Vagina (tissue), 2 donors: ENCODE data around the gene MLH3.

ENCODE experiments used
- POLR2AphosphoS5 ChIP-seq, 2 donors: sonication (generic); formaldehyde crosslinking; IDR thresholded peaks; one replicate each; pipeline ENCODE4 v1.9.0; 2017; ENCODE audit warnings: antibody characterized with exemption in 2 of 2, mild to moderate bottlenecking in 2 of 2, low read depth in 1 of 2; ENCODE audit not compliant: insufficient read depth in 1 of 2
- TF ChIP-seq, protein P1 (sequence below), 3 experiments: fragments of 450-650 bp in 2 of 3; fragments of 200-600 bp in 1 of 3; sonication (generic) in 1 of 3; IDR thresholded peaks; one replicate each; pipeline ENCODE4 v1.5.1; 2017 to 2019; ENCODE audit warnings: antibody characterized with exemption in 3 of 3, mild to moderate bottlenecking in 2 of 3, moderate library complexity in 2 of 3

DNA sequence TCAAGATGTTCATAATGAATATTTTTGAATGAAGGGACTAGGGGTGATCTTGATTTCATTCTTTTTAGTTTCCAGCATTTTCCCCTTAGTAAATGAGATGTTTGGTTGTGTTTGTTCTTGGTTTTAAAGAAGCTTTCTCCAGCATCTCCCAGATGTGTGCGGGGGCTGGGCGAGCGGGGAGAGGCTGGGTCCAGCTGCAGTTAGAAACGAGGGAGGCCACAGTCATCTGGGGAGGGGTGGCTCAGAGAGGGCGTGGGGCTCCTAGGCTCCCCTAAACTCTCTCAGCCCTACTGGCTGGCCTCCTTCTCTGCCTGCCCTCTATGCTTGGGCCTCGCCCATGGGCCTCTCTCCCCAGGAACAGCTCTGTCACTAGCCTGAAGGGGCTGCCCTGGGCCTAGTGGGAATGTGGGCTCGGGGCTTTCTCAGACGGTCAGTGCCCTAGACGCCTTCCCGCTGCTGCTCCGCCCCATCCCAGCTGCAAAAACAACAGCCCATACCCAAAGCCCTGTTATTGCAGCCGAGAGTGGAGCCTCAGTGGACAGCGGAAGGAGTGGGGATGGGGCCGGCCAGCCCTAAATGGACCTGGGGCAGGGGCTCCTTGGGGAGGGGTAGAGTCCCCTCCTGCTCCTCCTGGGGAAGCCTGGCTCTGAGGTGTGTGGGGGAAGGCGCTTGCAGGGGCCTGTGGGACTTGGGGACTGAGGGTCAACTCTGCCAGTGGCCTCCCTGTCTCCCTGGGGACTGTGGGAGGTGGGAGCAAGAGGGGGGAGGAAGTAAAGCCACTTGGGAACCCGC is 66.8 kb downstream of the MLH3 start:
- TF ChIP-seq, protein P1, sequence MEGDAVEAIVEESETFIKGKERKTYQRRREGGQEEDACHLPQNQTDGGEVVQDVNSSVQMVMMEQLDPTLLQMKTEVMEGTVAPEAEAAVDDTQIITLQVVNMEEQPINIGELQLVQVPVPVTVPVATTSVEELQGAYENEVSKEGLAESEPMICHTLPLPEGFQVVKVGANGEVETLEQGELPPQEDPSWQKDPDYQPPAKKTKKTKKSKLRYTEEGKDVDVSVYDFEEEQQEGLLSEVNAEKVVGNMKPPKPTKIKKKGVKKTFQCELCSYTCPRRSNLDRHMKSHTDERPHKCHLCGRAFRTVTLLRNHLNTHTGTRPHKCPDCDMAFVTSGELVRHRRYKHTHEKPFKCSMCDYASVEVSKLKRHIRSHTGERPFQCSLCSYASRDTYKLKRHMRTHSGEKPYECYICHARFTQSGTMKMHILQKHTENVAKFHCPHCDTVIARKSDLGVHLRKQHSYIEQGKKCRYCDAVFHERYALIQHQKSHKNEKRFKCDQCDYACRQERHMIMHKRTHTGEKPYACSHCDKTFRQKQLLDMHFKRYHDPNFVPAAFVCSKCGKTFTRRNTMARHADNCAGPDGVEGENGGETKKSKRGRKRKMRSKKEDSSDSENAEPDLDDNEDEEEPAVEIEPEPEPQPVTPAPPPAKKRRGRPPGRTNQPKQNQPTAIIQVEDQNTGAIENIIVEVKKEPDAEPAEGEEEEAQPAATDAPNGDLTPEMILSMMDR (IDR thresholded peaks at IDR 0.05) = no peak
- no peak for TF ChIP-seq POLR2AphosphoS5 (IDR thresholded peaks at IDR 0.05; ENCODE audit: insufficient read depth in 1 of 2, low read depth in 1 of 2)
